KMS-11 (cell line): ENCODE measurements around the gene GAK.

ENCODE experiments used
- H2AFZ ChIP-seq: fragments of 200-600 bp; sonication (generic); 2 replicates; pipeline ENCODE4 v1.6.1; 2016; ENCODE audit warnings: antibody characterized with exemption, mixed run types, low read depth
- H3K27ac ChIP-seq: fragments of 200-600 bp; sonication (generic); 2 replicates; pipeline ENCODE4 v1.6.1; 2016; ENCODE audit warnings: mild to moderate bottlenecking, mixed run types
- H3K27me3 ChIP-seq: fragments of 200-600 bp; sonication (generic); 2 replicates; pipeline ENCODE4 v1.6.1; 2017; ENCODE audit warnings: mild to moderate bottlenecking, low read depth, mixed run types, moderate library complexity; ENCODE audit not compliant: insufficient read depth
- H3K36me3 ChIP-seq: fragments of 200-600 bp; sonication (generic); 2 replicates; pipeline ENCODE4 v1.6.1; 2017; ENCODE audit warnings: mild to moderate bottlenecking, mixed run types; ENCODE audit not compliant: insufficient read depth
- H3K4me1 ChIP-seq: fragments of 200-600 bp; sonication (generic); 2 replicates; pipeline ENCODE4 v1.6.1; 2016; ENCODE audit warnings: mild to moderate bottlenecking, low read depth, mixed run types; ENCODE audit not compliant: poor library complexity, severe bottlenecking
- H3K4me2 ChIP-seq: fragments of 200-600 bp; sonication (generic); 2 replicates; pipeline ENCODE4 v1.7.0; 2016; ENCODE audit warnings: mild to moderate bottlenecking, mixed run types
- H3K4me3 ChIP-seq: fragments of 200-600 bp; sonication (generic); IDR thresholded peaks from 2 replicates; pipeline ENCODE4 v1.6.1; 2017; ENCODE audit warnings: low read depth, low read length, mixed read lengths; ENCODE audit not compliant: insufficient read depth
- H3K79me2 ChIP-seq: fragments of 200-600 bp; sonication (generic); 2 replicates; pipeline ENCODE4 v1.6.1; 2016; ENCODE audit warnings: low read depth, mixed run types; ENCODE audit not compliant: insufficient read depth
- H3K9ac ChIP-seq: fragments of 200-600 bp; sonication (generic); 2 replicates; pipeline ENCODE4 v1.6.1; 2016; ENCODE audit warnings: mild to moderate bottlenecking, mixed run types
- H4K20me1 ChIP-seq: fragments of 200-600 bp; sonication (generic); 2 replicates; pipeline ENCODE4 v1.6.1; 2016; ENCODE audit warnings: mild to moderate bottlenecking, mixed run types; ENCODE audit not compliant: insufficient read depth
- CTCF ChIP-seq: fragments of 200-600 bp; sonication (generic); conservative IDR thresholded peaks from 2 replicates; pipeline ENCODE4 v1.6.1; 2017; ENCODE audit warnings: low read depth, mild to moderate bottlenecking, antibody characterized with exemption, low read length, moderate library complexity, mixed read lengths

Gene GAK

GRCh38 chr4:973431-974397, 41.6 kb upstream of the GAK start, which contains the start of gene DGKQ:
DGKQ (minus strand) TSS chr4:973569; CDS start chr4:973482, 87 bp downstream.
- no peak within 1 kb of the TSS for H3K4me2 ChIP-seq
- H3K4me1 ChIP-seq = no peaks in the 10 kb centered on the region
- H2AFZ ChIP-seq = no peak within 1 kb of the TSS
- no peak within 1 kb of the TSS for H3K9ac ChIP-seq
- no peaks in the 10 kb centered on the region for H3K79me2 ChIP-seq
- no peak within 1 kb of the TSS for H3K4me3 ChIP-seq
- H3K36me3 ChIP-seq = no peaks in the 10 kb centered on the region
- H3K27me3 ChIP-seq = no peaks in the 10 kb centered on the region
- H4K20me1 ChIP-seq = no peaks in the 10 kb centered on the region
- no peak for TF ChIP-seq CTCF
- H3K27ac ChIP-seq = no peak within 1 kb of the TSS

GRCh38 chr4:972651-973424, 40.7 kb upstream of the GAK start:
- TF ChIP-seq CTCF = no peak
- H3K27me3 ChIP-seq = no peaks in the 10 kb centered on the region
- no peak overlapping the region for H3K4me2 ChIP-seq
- H3K9ac ChIP-seq = no peak overlapping the region
- H3K27ac ChIP-seq = no peak overlapping the region
- no peaks in the 10 kb centered on the region for H3K36me3 ChIP-seq
- no peaks in the 10 kb centered on the region for H4K20me1 ChIP-seq
- H2AFZ ChIP-seq = no peak overlapping the region
- H3K4me1 ChIP-seq = no peaks in the 10 kb centered on the region
- no peak overlapping the region for H3K4me3 ChIP-seq
- H3K79me2 ChIP-seq = no peaks in the 10 kb centered on the region

- no peak overlapping the region for H3K27ac ChIP-seq
- no peak overlapping the region for H3K9ac ChIP-seq
- H3K4me1 ChIP-seq = no peaks in the 10 kb centered on the region
- H3K36me3 ChIP-seq = no peaks in the 10 kb centered on the region
- H2AFZ ChIP-seq = no peak overlapping the region
- H3K79me2 ChIP-seq = no peaks in the 10 kb centered on the region
- H3K4me3 ChIP-seq = no peak overlapping the region
- no peak for TF ChIP-seq CTCF
- no peak overlapping the region for H3K4me2 ChIP-seq
- H4K20me1 ChIP-seq = no peaks in the 10 kb centered on the region
- H3K27me3 ChIP-seq = no peaks in the 10 kb centered on the region
Observed at GRCh38 chr4:971666-972500, 39.8 kb upstream of the GAK start.

GRCh38 chr4:970854-971520, 38.9 kb upstream of the GAK start:
- H3K4me3 ChIP-seq = no peak overlapping the region
- no peaks in the 10 kb centered on the region for H3K36me3 ChIP-seq
- H3K79me2 ChIP-seq = no peaks in the 10 kb centered on the region
- no peak overlapping the region for H3K27ac ChIP-seq
- no peak for TF ChIP-seq CTCF
- H3K27me3 ChIP-seq = no peaks in the 10 kb centered on the region
- no peak overlapping the region for H3K9ac ChIP-seq
- H3K4me2 ChIP-seq = no peak overlapping the region
- H2AFZ ChIP-seq = no peak overlapping the region
- no peaks in the 10 kb centered on the region for H4K20me1 ChIP-seq
- no peaks in the 10 kb centered on the region for H3K4me1 ChIP-seq
